HG03342 (cell line): ENCODE results near the gene GSTP1.
"Not testable (repeated sequence)": the region's sequence is repeated elsewhere in the genome, so short reads cannot be mapped to it uniquely, and the experiment has no call there.

ENCODE experiments used
- ATAC-seq: cut with Tn5 transposase; IDR thresholded peaks from one replicate; pipeline ENCODE4 v1.9.1; 2021; ENCODE audit warnings: mild to moderate bottlenecking, moderate library complexity; ENCODE audit not compliant: unreplicated experiment

GSTP1 gene

GRCh38 chr11:67562963-67563704 is 20.5 kb upstream of the GSTP1 start:
- ATAC-seq: no peak

DNA sequence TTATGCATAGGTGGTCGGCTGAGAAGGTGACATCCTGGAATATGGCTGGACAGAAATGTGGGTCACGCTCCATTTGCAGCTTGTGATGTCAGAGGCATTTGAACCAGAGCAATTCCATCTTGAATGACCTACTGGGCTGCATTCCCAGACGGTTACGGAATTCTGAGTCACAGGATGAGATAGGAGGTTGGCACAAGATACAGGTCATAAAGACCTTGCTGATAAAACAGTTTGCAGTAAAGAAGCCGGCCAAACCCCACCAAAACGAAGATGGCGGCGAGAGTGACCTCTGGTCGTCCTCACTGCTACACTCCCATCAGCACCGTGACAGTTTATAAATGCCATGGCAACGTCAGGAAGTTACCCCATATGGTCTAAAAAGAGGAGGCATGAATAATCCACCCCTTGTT is 19.9 kb upstream of the GSTP1 start:
- ATAC-seq: not testable (repeated sequence)

DNA sequence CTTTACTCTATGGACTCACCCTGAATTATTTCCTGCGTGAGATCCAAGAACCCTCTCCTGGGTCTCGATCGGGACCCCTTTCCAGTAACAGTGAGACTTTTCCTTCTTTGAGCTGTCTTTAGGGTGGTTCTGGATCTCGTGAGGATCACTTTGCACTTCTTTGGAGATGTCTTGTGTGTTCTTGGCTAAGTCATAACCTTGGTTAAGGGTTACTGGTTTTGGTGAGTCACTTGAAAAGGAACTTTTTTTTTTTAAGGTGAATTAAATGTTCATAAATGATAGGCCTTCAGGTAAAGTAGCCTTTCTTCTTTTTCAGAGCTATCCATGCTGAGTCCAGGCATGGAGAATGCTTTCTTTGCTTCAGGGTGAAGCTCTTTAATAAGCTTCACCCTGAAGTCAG is 19.4 kb upstream of the GSTP1 start:
- ATAC-seq: no peak

DNA sequence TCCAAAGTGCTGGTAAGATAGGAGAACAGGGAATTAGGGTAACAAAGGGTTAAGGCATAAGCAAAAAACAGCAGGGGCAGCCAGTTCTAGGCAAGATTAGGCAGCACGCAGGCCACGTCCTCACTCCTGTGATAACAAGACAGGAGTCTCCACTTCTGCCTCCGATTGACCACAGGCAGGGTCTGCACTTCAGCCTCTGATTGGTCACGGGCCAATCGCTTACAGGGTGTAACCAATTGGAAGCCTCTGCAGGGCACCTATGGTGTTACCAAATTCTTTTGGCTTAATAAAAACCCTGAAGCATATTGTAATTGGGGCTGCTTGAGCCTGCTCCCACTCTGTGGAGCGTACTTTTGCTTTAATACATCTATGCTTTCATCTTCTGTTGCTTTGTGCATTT is 12.2 kb upstream of the GSTP1 start:
- ATAC-seq: no peak

DNA sequence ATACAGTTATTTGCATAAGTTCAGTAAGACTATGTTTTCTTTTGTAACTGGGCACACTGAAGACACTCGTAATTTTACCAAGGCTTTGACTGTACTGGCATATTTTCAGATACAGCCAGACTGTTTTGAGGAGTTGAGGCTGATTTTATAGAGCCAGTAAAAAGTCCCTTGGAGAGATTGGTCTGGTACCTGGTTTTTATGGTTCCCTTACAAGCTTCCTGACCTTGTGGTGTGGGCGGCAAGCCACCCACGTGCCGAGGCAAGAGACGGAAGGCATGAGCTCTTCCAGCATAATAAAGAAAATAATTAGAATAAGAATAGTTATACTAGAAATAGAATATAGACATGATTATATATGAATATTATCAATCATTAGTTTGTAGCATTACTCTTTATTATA is 11.3 kb upstream of the GSTP1 start:
- no peak for ATAC-seq

DNA sequence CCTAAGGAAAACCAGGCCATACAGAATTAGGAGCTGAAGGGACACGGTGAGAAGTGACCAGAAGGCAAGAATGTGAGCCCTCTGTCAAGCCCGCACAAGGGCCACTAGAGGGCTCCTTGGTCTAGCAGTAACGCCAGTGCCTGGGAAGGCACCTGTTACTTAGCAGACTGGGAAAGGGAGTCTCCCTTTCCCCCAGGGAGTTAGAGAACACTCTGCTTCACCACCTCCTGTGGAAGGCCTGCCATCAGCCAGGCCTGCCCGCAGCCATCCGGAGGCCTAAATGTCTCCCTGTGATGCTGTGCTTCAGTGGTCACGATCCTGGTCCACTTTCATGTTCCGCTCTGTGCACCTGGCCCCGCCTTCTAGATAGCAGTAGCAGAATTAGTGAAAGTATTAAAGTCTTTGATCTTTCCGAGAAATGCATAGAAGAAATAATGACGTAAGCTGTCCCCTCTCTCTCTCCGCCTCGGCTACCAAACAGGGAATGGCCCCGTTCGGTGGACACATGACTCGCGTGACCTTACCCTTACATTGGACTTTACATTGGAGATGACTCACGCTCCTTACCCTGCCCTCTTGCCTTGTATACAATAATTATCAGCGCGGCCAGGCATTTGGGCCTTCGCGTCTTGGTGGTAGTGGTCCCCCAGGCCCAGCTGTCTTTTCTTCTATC is 10.7 kb upstream of the GSTP1 start:
- ATAC-seq: no peak

- ATAC-seq: no peak
Measured at GRCh38 chr11:67574938-67575337, 8.7 kb upstream of the GSTP1 start.

DNA sequence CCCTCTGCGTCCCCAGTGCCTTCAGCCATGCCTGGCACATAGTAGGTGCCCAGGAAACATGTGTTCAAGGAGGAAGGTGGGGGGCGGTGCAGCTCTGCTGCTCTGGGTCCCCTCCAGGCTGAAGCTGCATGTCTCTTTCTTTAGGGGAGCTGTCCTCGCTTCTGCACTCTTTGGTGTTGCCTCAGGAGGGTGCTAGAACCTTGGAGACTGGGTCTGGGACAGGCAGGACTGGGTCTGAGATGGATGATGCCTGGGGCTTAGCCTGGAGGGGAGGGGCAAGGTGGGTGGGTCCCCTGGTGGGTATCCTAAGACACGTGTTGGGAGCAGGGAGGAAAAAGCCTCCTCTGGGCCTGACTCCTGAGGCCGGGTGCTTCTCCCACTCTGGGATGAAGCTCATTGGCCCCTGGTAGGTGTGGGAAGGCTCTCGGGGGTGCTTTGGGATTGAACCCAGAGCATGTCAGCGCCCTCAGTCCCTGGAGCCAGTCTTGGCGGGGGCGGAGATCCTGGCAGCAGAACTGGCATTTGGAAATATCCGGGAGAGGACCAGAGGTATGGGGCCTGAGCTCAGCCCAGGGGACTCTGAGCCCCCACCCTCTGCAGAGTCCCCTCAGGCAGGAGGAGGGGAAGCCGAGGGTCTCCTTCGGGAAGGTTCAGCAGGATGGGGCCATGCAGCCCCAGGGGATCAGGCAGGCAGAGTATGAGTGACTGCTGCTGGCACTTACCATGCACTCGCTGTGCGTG is 6.7 kb upstream of the GSTP1 start:
- no peak for ATAC-seq

- no peak for ATAC-seq
Measured at GRCh38 chr11:67577951-67578350, 5.7 kb upstream of the GSTP1 start.

DNA sequence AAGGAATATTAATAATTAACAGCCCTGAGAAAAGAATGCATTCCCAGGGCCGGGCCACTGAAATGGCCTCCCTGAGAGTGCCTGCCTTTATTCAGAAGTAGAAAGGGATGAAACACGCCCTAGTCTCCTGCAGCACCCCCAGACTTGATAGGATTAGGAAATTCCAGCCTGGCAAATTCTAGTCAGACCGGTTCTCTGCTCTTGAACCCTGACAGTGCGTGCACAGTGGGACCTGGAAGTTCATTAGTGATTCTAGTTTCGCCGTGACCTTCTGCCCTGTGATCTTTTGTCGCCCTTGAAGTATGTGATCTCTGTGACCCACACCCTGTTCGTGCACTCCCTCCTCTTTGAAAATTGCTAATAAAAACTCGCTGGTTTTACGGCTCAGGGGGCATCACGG is 2.1 kb upstream of the GSTP1 start:
- no peak for ATAC-seq

DNA sequence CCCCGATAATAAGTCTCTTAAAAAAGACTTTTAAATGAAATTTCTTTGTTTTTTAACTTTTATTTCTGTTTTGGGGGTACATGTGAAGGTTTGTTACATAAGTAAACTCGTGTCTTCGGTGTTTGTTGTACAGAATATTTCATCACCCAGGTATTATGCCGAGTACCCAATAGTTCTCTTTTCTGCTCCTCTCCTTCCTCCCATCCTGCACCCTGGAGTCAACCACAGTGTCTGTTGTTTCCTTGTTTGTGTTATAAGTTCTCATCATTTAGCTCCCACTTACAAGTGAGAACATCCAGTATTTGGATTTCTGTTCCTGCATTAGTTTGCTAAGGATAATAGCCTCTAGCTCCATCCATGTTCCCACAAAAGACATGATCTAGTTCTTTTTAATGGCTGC is 1.6 kb upstream of the GSTP1 start:
- ATAC-seq: no peak

GRCh38 chr11:67584205-67584880 is 731 bp downstream of the GSTP1 start:
- ATAC-seq: no peak

DNA sequence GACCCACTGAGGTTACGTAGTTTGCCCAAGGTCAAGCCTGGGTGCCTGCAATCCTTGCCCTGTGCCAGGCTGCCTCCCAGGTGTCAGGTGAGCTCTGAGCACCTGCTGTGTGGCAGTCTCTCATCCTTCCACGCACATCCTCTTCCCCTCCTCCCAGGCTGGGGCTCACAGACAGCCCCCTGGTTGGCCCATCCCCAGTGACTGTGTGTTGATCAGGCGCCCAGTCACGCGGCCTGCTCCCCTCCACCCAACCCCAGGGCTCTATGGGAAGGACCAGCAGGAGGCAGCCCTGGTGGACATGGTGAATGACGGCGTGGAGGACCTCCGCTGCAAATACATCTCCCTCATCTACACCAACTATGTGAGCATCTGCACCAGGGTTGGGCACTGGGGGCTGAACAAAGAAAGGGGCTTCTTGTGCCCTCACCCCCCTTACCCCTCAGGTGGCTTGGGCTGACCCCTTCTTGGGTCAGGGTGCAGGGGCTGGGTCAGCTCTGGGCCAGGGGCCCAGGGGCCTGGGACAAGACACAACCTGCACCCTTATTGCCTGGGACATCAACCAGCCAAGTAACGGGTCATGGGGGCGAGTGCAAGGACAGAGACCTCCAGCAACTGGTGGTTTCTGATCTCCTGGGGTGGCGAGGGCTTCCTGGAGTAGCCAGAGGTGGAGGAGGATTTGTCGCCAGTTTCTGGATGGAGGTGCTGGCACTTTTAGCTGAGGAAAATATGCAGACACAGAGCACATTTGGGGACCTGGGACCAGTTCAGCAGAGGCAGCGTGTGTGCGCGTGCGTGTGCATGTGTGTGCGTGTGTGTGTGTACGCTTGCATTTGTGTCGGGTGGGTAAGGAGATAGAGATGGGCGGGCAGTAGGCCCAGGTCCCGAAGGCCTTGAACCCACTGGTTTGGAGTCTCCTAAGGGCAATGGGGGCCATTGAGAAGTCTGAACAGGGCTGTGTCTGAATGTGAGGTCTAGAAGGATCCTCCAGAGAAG is 1.6 kb downstream of the GSTP1 start:
- no peak for ATAC-seq

- no peak for ATAC-seq
Measured at GRCh38 chr11:67585911-67586310, 2.3 kb downstream of the GSTP1 start.

GRCh38 chr11:67586568-67587250 is 3.1 kb downstream of the GSTP1 start:
- no peak for ATAC-seq

DNA sequence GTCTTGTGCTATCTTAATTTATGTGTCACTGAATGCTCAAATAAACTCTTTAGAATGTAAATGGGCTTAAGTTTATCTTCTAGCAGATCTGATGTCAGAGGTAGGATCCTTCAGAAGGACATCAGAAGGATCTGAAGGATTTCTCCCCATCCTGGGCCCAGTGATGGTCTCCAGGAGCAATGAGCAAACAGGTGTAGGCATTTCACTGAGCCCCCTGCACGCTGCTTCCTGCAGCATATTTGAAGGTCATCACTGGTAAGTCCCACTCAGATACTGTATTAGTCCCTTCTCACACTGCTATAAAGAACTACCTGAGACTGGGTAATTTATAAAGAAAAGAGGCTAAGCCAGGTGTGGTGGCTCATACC is 4.5 kb downstream of the GSTP1 start:
- ATAC-seq: peak; percentile 24

DNA sequence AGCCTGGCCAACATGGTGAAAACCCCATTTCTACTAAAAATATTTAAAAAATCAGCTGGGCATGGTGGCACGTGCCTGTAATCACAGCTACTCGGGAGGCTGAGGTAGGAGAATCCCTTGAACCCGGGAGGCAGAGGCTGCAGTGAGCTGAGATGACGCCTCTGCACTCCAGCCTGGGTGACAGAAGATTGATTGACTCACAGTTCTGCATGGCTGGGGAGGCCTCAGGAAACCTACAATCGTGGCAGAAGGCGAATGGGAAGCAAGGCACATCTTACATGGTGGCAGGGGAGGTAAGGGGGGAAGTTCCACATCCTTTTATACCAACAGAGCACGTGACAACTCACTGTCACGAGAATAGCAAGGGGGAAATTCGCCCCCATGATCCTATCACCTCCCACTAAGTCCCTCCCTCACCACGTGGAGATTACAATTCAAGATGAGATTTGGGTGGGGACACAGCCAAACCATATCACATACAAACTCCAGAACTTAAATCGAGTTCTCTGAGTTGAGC is 5.3 kb downstream of the GSTP1 start:
- not testable (repeated sequence) for ATAC-seq

DNA sequence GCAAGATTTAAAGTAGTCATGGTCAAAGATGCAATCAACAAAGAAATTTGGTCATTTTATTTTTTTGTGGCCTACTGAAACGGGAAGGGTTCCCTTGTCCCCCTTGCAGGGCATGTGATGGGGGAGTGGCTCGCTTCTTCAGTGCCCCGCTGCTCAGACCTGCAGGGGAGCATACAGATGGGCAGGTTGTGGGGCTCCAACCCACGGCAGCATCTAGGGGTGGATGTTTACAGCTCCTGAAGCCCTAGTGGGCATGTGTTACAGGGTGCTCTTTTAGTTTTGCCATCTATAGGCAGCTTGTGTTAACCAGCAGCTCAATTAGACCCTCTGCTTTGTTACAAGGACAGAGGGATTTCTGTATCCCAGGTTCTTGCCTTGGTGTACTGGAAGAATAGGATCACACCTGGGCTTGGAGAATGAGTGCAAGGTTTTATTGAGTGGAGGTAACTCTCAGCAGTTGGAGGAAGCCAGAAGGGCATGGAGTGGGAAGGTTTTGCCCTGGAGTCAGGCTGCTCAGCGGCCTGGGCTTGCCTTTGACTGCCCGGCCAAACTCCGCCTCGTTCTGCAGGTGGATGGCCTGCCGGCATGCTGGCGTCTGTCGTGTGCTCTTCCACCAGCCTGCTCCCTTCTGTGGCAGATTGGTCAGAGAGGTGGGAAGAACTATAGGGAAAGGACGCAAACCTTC is 9.4 kb downstream of the GSTP1 start:
- no peak for ATAC-seq

DNA sequence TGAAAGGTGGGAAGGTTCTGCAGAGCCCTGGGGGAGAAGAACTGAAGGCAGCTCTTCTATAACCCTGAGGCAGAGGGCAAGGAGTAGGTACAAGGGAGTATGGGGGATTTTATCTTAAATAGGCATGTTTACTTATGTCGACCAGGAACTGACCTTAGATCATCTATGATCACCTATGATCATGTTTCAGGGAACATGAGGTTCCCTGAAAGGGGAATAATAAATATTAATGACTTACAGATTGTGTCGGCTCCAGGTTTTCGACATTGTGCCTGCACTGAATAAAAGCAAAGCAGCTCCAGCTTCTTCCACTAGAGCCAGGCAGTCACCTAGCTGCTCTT is 9.9 kb downstream of the GSTP1 start:
- ATAC-seq: no peak
